Activated naive CD8-positive, alpha-beta T cell treated with anti-CD3 and anti-CD28 coated beads, Interleukin-2, amount 50 U/mL, for 16 hours (primary cell): ENCODE data around the gene PTPMT1.
A peak's percentile ranks its signal among the peaks of the same experiment; 100 is the strongest.
"Not testable (repeated sequence)": the region's sequence is repeated elsewhere in the genome, so short reads cannot be mapped to it uniquely, and the experiment has no call there.

Source experiments
- DNase-seq: peaks from one replicate; pipeline ENCODE4 v3.0.0-alpha.2; 2020; ENCODE audit warnings: low read depth, low spot score

Gene PTPMT1, protein sequence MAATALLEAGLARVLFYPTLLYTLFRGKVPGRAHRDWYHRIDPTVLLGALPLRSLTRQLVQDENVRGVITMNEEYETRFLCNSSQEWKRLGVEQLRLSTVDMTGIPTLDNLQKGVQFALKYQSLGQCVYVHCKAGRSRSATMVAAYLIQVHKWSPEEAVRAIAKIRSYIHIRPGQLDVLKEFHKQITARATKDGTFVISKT

DNA sequence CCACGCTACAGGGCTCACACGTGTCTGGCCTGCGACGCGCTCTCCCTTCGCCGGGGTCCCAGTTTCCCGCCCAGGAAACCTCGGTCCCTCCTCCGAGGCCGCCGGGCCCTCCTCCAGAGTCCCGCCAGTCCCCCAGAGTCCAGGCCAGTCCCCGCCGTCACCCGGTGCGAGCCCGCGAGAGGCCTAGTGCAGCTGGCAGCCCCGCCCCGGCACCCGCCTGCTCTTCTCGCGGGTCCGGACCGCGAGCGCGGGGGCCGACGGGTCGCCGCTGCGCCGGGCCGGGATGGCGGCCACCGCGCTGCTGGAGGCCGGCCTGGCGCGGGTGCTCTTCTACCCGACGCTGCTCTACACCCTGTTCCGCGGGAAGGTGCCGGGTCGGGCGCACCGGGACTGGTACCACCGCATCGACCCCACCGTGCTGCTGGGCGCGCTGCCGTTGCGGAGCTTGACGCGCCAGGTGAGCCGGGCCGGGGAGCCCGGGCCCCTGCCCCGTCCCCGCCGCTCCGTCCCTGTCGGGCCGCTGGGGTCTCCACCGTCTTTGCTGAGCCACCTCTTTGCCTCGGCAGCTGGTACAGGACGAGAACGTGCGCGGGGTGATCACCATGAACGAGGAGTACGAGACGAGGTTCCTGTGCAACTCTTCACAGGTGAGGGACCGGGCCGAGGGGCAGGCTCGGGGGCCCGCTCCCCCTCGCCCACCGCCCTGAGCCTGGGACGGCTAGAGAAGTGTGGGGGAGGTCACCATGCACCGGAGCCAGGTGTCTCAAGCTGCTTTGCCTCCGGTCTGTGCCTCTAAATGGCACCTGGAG is at the start of gene PTPMT1:
PTPMT1 (plus strand) TSS at position 260 of the 809 bp plus-strand sequence; CDS start at position 284, 24 bp downstream.
- peak; percentile 16 for DNase-seq

- DNase-seq, result no peak
Measured at GRCh38 chr11:47516155-47516554, 49.2 kb upstream of the PTPMT1 start.

DNA sequence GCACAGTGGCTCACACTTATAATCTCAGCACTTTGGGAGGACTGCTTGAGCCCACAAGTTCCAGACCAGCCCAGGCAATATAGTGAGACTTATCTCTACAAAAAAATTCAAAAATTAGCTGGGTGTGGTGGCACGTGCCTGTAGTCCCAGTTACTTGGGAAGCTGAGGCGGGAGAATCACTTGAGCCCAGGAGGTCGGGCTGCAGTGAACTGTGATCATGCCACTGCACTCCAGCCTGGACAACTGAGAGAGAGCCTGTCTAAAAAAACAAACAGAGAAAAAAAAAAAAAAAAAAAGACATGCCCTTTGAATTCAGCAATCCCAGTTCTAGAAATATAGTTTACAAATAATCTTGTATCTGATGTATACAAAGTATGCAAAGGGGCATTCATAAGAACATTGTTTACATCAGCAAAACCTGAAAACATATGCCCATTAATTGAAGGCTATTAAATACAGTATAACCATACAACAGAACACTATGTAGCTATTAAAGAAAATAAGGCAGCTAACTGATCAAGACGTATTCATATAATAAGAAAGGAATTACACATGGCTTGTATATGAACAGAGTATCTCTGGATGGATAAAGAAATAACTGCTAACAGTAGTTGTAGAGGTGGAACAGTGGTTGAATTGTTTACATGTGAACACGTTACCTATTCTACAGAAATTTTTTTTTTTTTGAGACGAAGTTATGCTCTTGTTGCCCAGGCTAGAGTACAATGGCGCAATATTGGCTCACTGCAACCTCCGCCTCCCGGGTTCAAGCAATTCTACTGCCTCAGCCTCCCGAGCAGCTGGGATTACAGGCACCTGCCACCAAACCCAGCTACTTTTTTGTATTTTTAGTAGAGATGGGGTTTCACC is 48.2 kb upstream of the PTPMT1 start:
- no peak for DNase-seq

DNA sequence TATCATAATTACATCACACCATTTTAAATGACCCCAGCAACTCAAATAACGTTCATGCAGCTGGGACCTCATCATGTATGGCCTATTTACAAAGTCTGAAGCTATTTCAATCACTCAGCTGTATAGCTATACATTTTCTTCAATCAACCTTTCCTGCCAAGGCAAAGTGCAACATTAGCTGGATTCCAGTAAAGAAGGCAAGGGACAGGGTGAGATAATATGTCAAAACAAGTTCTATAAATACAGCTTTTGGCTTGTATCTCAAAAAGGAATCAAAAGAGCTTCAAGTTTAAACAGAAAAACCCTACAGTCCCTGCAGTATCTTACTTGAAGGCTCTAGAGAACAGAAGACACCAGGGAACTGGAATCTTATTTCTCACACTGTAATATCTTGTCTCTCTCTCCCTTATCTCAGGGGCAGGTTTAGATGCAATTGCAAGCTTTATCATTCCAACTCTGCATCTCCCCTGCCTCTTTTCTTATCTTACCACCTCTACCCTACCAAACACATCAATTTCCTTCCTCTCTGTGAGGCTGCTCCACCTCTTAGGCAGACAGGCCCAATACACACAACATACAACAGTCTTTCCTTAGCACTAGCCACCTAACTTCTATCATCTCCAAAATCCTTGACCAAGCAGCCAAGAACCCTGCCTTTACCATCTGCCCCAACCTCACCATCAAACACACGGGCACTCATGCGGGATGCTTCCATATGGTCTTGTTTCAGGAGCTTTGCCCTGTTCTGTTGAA is 47.0 kb upstream of the PTPMT1 start:
- no peak for DNase-seq

DNA sequence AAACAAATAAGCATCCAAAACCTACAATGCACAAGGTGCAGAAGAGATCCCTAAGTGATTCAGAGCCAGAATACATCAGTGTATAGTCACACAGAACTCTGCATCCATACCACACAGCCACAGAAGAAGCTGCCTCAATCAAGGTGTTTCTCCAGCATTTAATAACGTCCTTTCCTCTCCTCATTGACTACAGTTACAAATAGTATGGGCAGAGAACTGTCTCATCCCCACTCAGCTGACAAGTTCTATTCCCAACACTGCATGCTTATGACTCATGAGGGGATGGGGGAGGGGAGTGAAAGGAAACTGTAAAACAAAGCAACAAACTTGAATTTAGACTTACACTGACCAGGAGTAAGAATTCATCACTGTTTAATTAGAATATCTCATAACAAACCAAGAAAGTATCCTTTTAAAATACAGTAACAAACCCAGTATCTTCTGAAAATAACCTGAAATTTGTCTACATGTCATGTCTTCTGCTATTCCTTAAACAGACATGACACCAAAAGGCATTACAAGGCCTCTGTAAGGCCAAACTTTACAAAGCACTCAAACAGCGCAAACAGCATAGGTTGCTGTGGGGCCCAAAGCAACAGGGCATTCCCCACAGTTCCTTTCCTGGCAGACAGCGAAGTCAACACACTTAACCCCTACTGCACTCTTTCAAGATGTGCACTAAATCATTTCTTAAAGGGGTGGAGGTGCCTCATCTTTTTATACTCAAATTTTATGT is 41.7 kb upstream of the PTPMT1 start:
- no peak for DNase-seq

DNA sequence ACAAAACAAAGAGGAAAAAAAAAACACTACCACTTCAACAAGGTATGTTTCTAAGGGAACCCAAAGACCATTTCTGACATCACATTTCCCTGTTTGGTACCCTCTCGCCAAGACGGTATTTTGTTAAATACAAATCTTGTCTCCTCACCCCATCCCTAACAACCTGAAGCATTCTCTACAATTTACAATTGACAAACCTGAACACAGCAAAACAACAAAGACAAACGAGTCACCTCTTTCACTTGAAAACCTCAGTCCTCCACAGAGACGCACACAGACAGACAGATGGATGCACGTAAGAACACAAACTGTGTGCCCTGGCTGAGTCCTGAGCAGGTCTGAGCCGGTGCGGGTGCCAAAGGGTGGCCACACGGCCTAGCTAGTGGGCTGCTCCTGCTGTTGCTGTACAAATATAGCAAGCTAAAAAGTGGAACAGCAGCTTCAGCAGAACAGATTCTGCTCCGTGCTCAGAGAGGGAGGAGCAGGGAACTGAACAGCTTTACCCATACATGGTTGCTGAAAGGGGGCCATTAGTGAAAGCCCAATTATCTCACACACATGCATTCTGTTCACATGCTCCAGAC is 41.0 kb upstream of the PTPMT1 start:
- DNase-seq, result no peak

- DNase-seq, result not testable (repeated sequence)
Measured at GRCh38 chr11:47526032-47526431, 39.4 kb upstream of the PTPMT1 start.

- no peak for DNase-seq
Measured at GRCh38 chr11:47527186-47527585, 38.2 kb upstream of the PTPMT1 start.

DNA sequence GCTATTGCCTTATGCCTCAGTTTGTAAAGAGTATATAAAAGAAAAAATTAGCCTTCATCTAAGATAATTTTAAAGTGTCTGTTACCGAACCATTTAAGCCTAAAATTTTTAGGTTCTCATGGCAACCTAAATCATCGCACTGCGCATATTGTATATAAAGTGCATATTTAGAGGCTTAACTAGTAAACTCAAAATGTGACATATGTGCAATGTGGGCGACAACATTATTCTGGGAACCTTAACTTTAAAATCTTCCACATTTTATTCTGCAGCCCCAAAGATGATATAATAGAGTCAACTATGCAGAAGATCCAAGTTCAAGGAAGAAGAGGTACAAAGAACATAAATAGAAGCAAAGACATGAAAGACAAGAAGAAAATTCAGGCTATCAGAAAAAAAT is 35.4 kb upstream of the PTPMT1 start:
- DNase-seq, result no peak

- DNase-seq, result not testable (repeated sequence)
Measured at GRCh38 chr11:47530721-47531120, 34.7 kb upstream of the PTPMT1 start.

- no peak for DNase-seq
Measured at GRCh38 chr11:47531666-47532065, 33.7 kb upstream of the PTPMT1 start.

GRCh38 chr11:47532597-47533213 is 32.7 kb upstream of the PTPMT1 start:
- no peak for DNase-seq

DNA sequence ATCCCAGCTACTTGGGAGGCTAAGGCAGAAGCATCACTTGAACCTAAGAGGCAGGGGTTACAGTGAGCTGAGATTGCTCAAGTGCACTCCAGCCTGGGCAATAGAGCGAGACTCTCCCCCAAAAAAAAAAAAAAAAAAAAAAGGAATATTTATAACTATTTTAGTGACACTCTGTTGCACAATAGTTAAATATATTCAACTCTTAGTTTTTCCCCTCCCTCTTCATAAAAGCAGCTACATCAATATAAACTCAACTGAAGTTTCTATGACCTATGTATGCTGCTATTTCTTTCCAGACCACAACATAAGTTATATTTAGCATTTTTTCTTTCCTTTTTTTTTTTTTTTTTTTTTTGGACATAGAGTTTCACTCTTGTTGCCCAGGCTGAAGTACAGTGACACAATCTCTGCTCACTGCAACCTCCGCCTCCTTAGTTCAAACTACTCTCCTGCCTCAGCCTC is 31.7 kb upstream of the PTPMT1 start:
- no peak for DNase-seq

GRCh38 chr11:47534704-47535251 is 30.6 kb upstream of the PTPMT1 start:
- DNase-seq, result no peak

DNA sequence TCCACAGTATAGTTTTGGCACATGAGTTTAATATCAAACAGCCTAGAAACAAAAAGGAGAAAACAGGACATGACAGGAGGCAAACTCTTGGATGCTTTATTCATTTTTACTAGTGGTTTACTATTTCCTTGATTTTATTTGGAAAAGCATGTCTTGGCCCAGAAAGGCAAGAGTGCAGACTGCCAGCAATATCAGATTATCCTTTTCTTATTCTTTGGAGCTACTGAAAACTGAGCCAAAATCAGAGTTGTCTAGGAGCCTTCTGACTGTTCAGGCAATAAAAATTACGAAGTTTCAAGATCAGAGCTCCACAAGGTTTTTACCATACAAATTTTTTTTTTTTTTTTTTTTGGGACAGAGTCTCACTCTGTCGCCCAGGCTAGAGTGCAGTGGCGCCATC is 28.5 kb upstream of the PTPMT1 start:
- DNase-seq, result no peak

DNA sequence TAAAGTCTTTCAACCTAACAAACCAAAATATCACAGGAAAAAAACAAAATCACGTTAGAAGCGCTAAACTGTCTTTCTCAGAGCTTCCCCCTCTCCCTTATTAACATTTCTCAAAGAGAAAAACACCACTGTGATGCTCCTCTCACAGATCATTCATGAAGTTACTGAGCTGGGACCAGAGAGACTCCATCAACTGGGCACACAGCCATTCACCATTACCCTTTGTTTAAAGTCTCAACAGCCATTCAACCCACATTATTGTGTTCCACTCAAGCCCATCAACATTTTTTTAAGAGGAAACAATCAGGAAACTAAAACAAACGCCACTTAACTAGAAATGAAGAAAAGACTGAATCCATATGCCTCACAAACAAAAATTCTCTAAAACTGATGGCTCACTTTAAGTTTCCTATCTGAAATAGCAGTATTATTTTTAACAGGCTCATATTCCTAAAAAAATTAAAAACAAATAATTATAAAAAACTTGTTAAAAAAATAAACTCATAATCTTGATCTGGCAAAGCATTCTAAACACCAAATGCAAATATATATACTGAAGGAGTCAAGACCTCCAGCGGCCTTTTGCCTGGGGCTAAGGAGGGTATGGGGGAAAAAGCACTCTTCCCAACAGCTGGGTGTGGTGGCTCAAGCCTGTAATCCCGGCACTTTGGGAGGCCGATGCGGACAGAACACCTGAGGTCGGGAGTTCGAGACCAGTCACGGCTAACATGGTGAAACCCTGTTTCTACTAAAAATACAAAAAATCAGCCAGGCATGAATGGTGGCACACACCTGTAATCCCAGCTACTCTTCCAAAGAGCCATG is 26.4 kb upstream of the PTPMT1 start:
- no peak for DNase-seq

- no peak for DNase-seq
Measured at GRCh38 chr11:47539681-47540039, 25.7 kb upstream of the PTPMT1 start.

DNA sequence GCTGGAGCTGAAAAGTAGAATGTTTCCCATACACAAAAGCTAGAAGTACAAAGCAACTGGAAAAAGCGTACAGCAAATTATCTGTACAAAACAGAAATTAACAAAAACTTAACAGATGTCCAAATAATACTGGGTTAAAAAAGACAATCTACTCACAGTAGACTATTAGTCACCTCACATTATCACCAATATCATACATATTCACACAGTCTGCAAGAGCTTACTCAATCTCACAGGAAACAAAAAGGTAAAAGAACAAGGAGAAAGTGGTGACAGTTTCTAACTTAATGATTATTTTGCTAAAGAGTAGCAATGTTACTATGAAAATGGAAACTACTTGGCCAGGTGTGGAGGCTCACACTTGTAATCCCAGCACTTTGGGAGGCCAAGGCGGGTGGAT is 24.3 kb upstream of the PTPMT1 start:
- DNase-seq, result no peak

- no peak for DNase-seq
Measured at GRCh38 chr11:47545298-47545697, 20.1 kb upstream of the PTPMT1 start.
